Measurements from ENCODE around the gene PEX6. TPM values are rescaled to one million over a fixed set of nuclear protein-coding genes. Genes with fewer than 3 reads are reported as not detected.

PEX6 gene
- total and polyA plus RNA-seq, 2 of the 13 experiments (the other 11 are each of a cell fraction or from before 2014, with no cell fraction given), result 5.1 to 6.7 TPM

DNA sequence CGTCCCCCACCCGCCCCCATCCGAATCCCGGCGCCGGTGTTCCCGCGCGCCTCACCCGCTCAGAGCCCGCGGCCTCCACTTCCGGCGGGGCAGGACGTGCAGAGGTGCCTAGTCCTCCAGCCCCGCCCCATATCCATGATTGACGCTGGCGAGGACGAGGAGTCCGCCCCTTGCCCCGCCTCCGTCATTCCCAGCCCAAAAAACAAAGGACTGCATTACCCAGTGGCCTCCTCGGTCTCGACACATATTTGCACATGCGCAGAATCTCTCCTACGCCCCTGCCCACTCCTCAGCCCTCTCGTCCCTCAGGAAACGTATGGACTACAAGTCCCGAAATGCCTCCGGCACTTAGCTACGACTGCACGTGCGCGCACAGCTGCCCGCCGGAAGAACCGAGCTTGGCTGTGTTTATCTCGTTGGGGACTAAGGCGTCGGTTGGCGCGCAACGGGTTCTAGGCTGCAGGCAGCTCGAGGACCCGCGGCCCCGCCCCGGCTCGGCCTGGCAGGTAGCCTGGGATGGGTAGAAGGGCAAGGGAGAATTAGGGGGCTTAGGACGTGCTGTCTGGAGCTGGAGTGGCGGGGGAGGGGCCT is 35.0 kb upstream of the PEX6 start, which contains the start of the genes KLHDC3 and MEA1 (continued):
- TF ChIP-seq, protein P1, sequence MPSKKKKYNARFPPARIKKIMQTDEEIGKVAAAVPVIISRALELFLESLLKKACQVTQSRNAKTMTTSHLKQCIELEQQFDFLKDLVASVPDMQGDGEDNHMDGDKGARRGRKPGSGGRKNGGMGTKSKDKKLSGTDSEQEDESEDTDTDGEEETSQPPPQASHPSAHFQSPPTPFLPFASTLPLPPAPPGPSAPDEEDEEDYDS (CRISPR knock-in tag; IDR thresholded peaks at IDR 0.05), result peak; percentile 99
- TF ChIP-seq NR2F2 (IDR thresholded peaks at IDR 0.05; ENCODE audit: borderline replicate concordance, low read depth), result no peak; the same call in 1 of the 2 replicates
- TF ChIP-seq, protein P2, sequence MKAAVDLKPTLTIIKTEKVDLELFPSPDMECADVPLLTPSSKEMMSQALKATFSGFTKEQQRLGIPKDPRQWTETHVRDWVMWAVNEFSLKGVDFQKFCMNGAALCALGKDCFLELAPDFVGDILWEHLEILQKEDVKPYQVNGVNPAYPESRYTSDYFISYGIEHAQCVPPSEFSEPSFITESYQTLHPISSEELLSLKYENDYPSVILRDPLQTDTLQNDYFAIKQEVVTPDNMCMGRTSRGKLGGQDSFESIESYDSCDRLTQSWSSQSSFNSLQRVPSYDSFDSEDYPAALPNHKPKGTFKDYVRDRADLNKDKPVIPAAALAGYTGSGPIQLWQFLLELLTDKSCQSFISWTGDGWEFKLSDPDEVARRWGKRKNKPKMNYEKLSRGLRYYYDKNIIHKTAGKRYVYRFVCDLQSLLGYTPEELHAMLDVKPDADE (CRISPR knock-in tag; IDR thresholded peaks at IDR 0.05), result no peak
- TF ChIP-seq ZNF33B (CRISPR knock-in tag; IDR thresholded peaks at IDR 0.05), result no peak
- TF ChIP-seq REL (CRISPR knock-in tag; conservative IDR thresholded peaks at IDR 0.05), result no peak
- no peak for TF ChIP-seq ZNF382 (CRISPR knock-in tag; IDR thresholded peaks at IDR 0.05; ENCODE audit: borderline replicate concordance)
- TF ChIP-seq ZNF224 (CRISPR knock-in tag; IDR thresholded peaks at IDR 0.05), result no peak
- TF ChIP-seq, protein P3, sequence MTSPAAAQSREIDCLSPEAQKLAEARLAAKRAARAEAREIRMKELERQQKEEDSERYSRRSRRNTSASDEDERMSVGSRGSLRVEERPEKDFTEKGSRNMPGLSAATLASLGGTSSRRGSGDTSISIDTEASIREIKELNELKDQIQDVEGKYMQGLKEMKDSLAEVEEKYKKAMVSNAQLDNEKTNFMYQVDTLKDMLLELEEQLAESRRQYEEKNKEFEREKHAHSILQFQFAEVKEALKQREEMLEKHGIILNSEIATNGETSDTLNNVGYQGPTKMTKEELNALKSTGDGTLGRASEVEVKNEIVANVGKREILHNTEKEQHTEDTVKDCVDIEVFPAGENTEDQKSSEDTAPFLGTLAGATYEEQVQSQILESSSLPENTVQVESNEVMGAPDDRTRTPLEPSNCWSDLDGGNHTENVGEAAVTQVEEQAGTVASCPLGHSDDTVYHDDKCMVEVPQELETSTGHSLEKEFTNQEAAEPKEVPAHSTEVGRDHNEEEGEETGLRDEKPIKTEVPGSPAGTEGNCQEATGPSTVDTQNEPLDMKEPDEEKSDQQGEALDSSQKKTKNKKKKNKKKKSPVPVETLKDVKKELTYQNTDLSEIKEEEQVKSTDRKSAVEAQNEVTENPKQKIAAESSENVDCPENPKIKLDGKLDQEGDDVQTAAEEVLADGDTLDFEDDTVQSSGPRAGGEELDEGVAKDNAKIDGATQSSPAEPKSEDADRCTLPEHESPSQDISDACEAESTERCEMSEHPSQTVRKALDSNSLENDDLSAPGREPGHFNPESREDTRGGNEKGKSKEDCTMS (CRISPR knock-in tag; conservative IDR thresholded peaks at IDR 0.05), result no peak
- no peak for TF ChIP-seq BRCA1 (CRISPR knock-in tag; IDR thresholded peaks at IDR 0.05)
- 0 out of 2 replicates have a peak, but pooled peaks have one; percentile 43 for TF ChIP-seq ZNF709 (CRISPR knock-in tag; IDR thresholded peaks at IDR 0.05)
- TF ChIP-seq SOX13 (IDR thresholded peaks at IDR 0.05), result no peak
- peak in 1 of 2 experiments; percentile 33; a peak in 1 of 4 replicates for TF ChIP-seq SOX13 (CRISPR knock-in tag; conservative IDR thresholded peaks at IDR 0.05 in 1 of 2, IDR thresholded peaks at IDR 0.05 in 1 of 2)
- peak; percentile 99 for TF ChIP-seq MXI1 (IDR thresholded peaks at IDR 0.05; ENCODE audit: borderline replicate concordance, low read depth, low read length)
- TF ChIP-seq ZNF331 (CRISPR knock-in tag; IDR thresholded peaks at IDR 0.05), result peak; percentile 84
- TF ChIP-seq, protein P4, sequence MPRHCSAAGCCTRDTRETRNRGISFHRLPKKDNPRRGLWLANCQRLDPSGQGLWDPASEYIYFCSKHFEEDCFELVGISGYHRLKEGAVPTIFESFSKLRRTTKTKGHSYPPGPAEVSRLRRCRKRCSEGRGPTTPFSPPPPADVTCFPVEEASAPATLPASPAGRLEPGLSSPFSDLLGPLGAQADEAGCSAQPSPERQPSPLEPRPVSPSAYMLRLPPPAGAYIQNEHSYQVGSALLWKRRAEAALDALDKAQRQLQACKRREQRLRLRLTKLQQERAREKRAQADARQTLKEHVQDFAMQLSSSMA (CRISPR knock-in tag; IDR thresholded peaks at IDR 0.05), result no peak
- no peak for TF ChIP-seq MYNN (CRISPR knock-in tag; IDR thresholded peaks at IDR 0.05; ENCODE audit: low read depth)
- TF ChIP-seq DNMT1 (CRISPR knock-in tag; IDR thresholded peaks at IDR 0.05), result no peak
- no peak for TF ChIP-seq EHMT2 (IDR thresholded peaks at IDR 0.05; ENCODE audit: borderline replicate concordance, low read depth, low read length)
- no peak for TF ChIP-seq ZNF781 (CRISPR knock-in tag; IDR thresholded peaks at IDR 0.05; ENCODE audit: borderline replicate concordance, not compliant biosample characterization)
- TF ChIP-seq, protein P5, sequence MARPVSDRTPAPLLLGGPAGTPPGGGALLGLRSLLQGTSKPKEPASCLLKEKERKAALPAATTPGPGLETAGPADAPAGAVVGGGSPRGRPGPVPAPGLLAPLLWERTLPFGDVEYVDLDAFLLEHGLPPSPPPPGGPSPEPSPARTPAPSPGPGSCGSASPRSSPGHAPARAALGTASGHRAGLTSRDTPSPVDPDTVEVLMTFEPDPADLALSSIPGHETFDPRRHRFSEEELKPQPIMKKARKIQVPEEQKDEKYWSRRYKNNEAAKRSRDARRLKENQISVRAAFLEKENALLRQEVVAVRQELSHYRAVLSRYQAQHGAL (CRISPR knock-in tag; IDR thresholded peaks at IDR 0.05; ENCODE audit: not compliant biosample characterization), result no peak
- no peak for TF ChIP-seq ZFYVE20 (CRISPR knock-in tag; IDR thresholded peaks at IDR 0.05; ENCODE audit: borderline replicate concordance, low read depth)
- no peak for TF ChIP-seq ZNF75D (CRISPR knock-in tag; IDR thresholded peaks at IDR 0.05; ENCODE audit: borderline replicate concordance)
- TF ChIP-seq, protein P6, sequence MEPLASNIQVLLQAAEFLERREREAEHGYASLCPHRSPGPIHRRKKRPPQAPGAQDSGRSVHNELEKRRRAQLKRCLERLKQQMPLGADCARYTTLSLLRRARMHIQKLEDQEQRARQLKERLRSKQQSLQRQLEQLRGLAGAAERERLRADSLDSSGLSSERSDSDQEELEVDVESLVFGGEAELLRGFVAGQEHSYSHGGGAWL (CRISPR knock-in tag; IDR thresholded peaks at IDR 0.05), result no peak
- TF ChIP-seq ZNF253 (CRISPR knock-in tag; IDR thresholded peaks at IDR 0.05; ENCODE audit: borderline replicate concordance), result no peak
- TF ChIP-seq PAWR (CRISPR knock-in tag; IDR thresholded peaks at IDR 0.05; ENCODE audit: borderline replicate concordance), result no peak

Measured in HepG2 (cell line).